ENCODE data around the gene PAH. TPM values are rescaled to one million over a fixed set of nuclear protein-coding genes. Genes with fewer than 3 reads are reported as not detected.

The PAH gene
- polyA plus RNA-seq, 1 of the 3 experiments (the other 2 are of a cell fraction) = not detected

GRCh38 chr12:102957339-102958050 lies 40.5 kb upstream of the PAH start, which contains the start of gene ASCL1:
TSS of gene ASCL1 (plus strand) at chr12:102957674. CDS start at chr12:102958245, 571 bp downstream.
- TF ChIP-seq FOSL2 (IDR thresholded peaks at IDR 0.05; ENCODE audit: borderline replicate concordance, low read depth) = no peak
- TF ChIP-seq ZBTB33 (IDR thresholded peaks at IDR 0.05; ENCODE audit: borderline replicate concordance, low read depth) = no peak
- TF ChIP-seq RAD21 (IDR thresholded peaks at IDR 0.05; ENCODE audit: low read length) = no peak
- no peak for TF ChIP-seq TEAD4 (IDR thresholded peaks at IDR 0.05; ENCODE audit: borderline replicate concordance, insufficient read depth)
- TF ChIP-seq POLR2AphosphoS5 (IDR thresholded peaks at IDR 0.05; ENCODE audit: low read depth, low read length) = no peak
- TF ChIP-seq YY1 (IDR thresholded peaks at IDR 0.05; ENCODE audit: low read depth) = no peak
- no peak for TF ChIP-seq SIN3A (IDR thresholded peaks at IDR 0.05; ENCODE audit: borderline replicate concordance, low read depth, low read length)
- no peak for TF ChIP-seq RFX5 (IDR thresholded peaks at IDR 0.05; ENCODE audit: low read length)
- Histone ChIP-seq H4K20me1 (ENCODE audit: insufficient read depth) (no peaks in the 10 kb centered on the region), H2AFZ (ENCODE audit: low read depth) (peak within 1 kb of the TSS; percentile 51; the same call in 1 of the 2 replicates), H3K4me3 (ENCODE audit: low read depth in 2 of 2, low read length in 1 of 2) (peak within 1 kb of the TSS; percentile 40 to 56), H3K9me3 (no peaks in the 10 kb centered on the region), H3K36me3 (replicated peaks in 1 of 2; ENCODE audit: control insufficient read depth in 1 of 2, insufficient read depth in 2 of 2, low read length in 1 of 2) (no peaks in the 10 kb centered on the region), H3K27me3 (ENCODE audit: insufficient read depth) (no peaks in the 10 kb centered on the region; the same call in 1 of the 2 replicates), H3K79me2 (ENCODE audit: insufficient read depth) (no peaks in the 10 kb centered on the region), H3F3A (replicated peaks; ENCODE audit: insufficient read depth) (no peaks in the 10 kb centered on the region), H3K27ac (ENCODE audit: low read depth in 2 of 2, low read length in 1 of 2) (peak within 1 kb of the TSS in 1 of 2 experiments; percentile 86; a peak in 2 of 4 replicates), H3K9ac (no peak within 1 kb of the TSS), H3K4me2 (peak within 1 kb of the TSS; percentile 68), H3K4me1 (ENCODE audit: control insufficient read depth in 1 of 2, insufficient read depth in 2 of 2, low read depth in 1 of 2, low read length in 1 of 2) (peaks cover 0 to 2% of the 10 kb centered on the region in 2 experiments; a peak in 1 of 4 replicates), H3K9me2 (no peaks in the 10 kb centered on the region)
- POLR2A ChIA-PET = interaction anchor here (0.7 kb wide), 1 partner anchor 545 kb away, joined by 3 read pairs; no protein-coding TSS in a partner anchor
- peak; percentile 83 for DNase-seq
- CTCF ChIA-PET = interaction anchor here (0.8 to 3.4 kb wide), 5 partner anchors 9 to 592 kb away, joined by 3 to 10 read pairs (median 3); no protein-coding TSS in a partner anchor
- WGBS (ENCODE audit: low lambda C conversion rate) = 4% methylated on average over 46 of the region's 52 CpGs

GRCh38 chr12:102956738-102957327 lies 39.8 kb upstream of the PAH start:
- no peaks in the 10 kb centered on the region; the same call in 1 of the 2 replicates for H3K27me3 ChIP-seq (ENCODE audit: insufficient read depth)
- no peaks in the 10 kb centered on the region for H3K79me2 ChIP-seq (ENCODE audit: insufficient read depth)
- H3K9me3 ChIP-seq = no peaks in the 10 kb centered on the region
- WGBS (ENCODE audit: low lambda C conversion rate) = 5% methylated on average over 18 of the region's 19 CpGs
- peak overlapping the region; percentile 68; the same call in 1 of the 2 replicates for H3K4me2 ChIP-seq
- H3K9me2 ChIP-seq = no peaks in the 10 kb centered on the region
- H2AFZ ChIP-seq (ENCODE audit: low read depth) = no peak overlapping the region
- peak overlapping the region in 1 of 2 experiments; percentile 64; a peak in 2 of 4 replicates for H3K27ac ChIP-seq (ENCODE audit: low read depth in 2 of 2, low read length in 1 of 2)
- ChIA-PET POLR2A (no interaction called here), CTCF (interaction anchor here (0.6 to 1.1 kb wide), 3 partner anchors 25 to 592 kb away, joined by 3 read pairs; no protein-coding TSS in a partner anchor)
- TF ChIP-seq RXRA (IDR thresholded peaks at IDR 0.05; ENCODE audit: borderline replicate concordance, low read depth) = no peak
- no peak for TF ChIP-seq GABPA (IDR thresholded peaks at IDR 0.05; ENCODE audit: low read depth)
- TF ChIP-seq EP300 (IDR thresholded peaks at IDR 0.05; ENCODE audit: borderline replicate concordance in 1 of 2, low read depth in 1 of 2, low read length in 1 of 2) = no peak
- TF ChIP-seq TAF1 (IDR thresholded peaks at IDR 0.05; ENCODE audit: borderline replicate concordance, low read depth, low read length) = no peak
- TF ChIP-seq TCF12 (IDR thresholded peaks at IDR 0.05) = no peak
- no peak for TF ChIP-seq CHD2 (IDR thresholded peaks at IDR 0.05; ENCODE audit: low read length, partially characterized antibody)
- DNase-seq = no peak
- H3K4me3 ChIP-seq (ENCODE audit: low read depth in 2 of 2, low read length in 1 of 2) = peak overlapping the region in 1 of 2 experiments; percentile 27; a peak in 1 of 4 replicates
- H3F3A ChIP-seq (replicated peaks; ENCODE audit: insufficient read depth) = no peaks in the 10 kb centered on the region
- peaks cover 0 to 2% of the 10 kb centered on the region in 2 experiments; a peak in 1 of 4 replicates for H3K4me1 ChIP-seq (ENCODE audit: control insufficient read depth in 1 of 2, insufficient read depth in 2 of 2, low read depth in 1 of 2, low read length in 1 of 2)
- H4K20me1 ChIP-seq (ENCODE audit: insufficient read depth) = no peaks in the 10 kb centered on the region
- H3K9ac ChIP-seq = no peak overlapping the region
- H3K36me3 ChIP-seq (replicated peaks in 1 of 2; ENCODE audit: control insufficient read depth in 1 of 2, insufficient read depth in 2 of 2, low read length in 1 of 2) = no peaks in the 10 kb centered on the region

Measured in SK-N-SH (cell line).